Stomach (tissue), 9 donors: ENCODE results near the gene INPP5A. TPM values are rescaled to one million over a fixed set of nuclear protein-coding genes. Genes with fewer than 3 reads are reported as not detected.

Source experiments
- DNase-seq, 2 donors: peaks; one replicate each; pipeline versions ENCODE4 v3.0.0 to v3.0.0-alpha.2; 2013 to 2019
- H3K27ac ChIP-seq, 5 donors: fragments of 200-600 bp in 4 of 5; sonication (generic) in 4 of 5; one replicate each; pipeline ENCODE4 v1.5.1; 2013 to 2019; ENCODE audit warnings: mild to moderate bottlenecking in 1 of 5, moderate library complexity in 1 of 5
- H3K27me3 ChIP-seq, 3 donors: fragments of 200-600 bp; sonication (generic); one replicate each; pipeline ENCODE4 v1.5.1; 2017 to 2019; ENCODE audit warnings: mixed run types in 1 of 3
- H3K36me3 ChIP-seq, 4 donors: fragments of 200-600 bp; sonication (generic); 1 replicate in 3 of 4; 2 replicates in 1 of 4; pipeline ENCODE4 v1.5.1; 2016 to 2019
- H3K4me1 ChIP-seq, 4 donors: fragments of 200-600 bp; sonication (generic); one replicate each; pipeline ENCODE4 v1.5.1; 2016 to 2019
- H3K4me3 ChIP-seq, 4 donors: fragments of 200-600 bp; sonication (generic) in 3 of 4; one replicate each; pipeline ENCODE4 v1.5.1; 2016 to 2019; ENCODE audit warnings: mild to moderate bottlenecking in 1 of 4
- H3K9me3 ChIP-seq, 4 donors: fragments of 200-600 bp; sonication (generic); one replicate each; pipeline ENCODE4 v1.5.1; 2016 to 2019
- EP300 ChIP-seq: sonication (generic); formaldehyde crosslinking; IDR thresholded peaks from one replicate; pipeline ENCODE4 v1.6.1; 2017; ENCODE audit warnings: antibody characterized with exemption
- POLR2A ChIP-seq, 4 donors: fragments of 450-650 bp; IDR thresholded peaks; one replicate each; pipeline ENCODE4 v1.6.1; 2016; ENCODE audit warnings: antibody characterized with exemption in 4 of 4, control low read depth in 2 of 4, mild to moderate bottlenecking in 1 of 4, moderate library complexity in 1 of 4
- POLR2AphosphoS5 ChIP-seq, 3 donors: sonication (generic); formaldehyde crosslinking; IDR thresholded peaks; one replicate each; pipeline ENCODE4 v1.6.1; 2016; ENCODE audit warnings: antibody characterized with exemption in 3 of 3
- WGBS, 5 donors: extraction: QIAGEN DNeasy Blood & Tissue Kit in 3 of 5; methylation state at CpG; one replicate each; pipeline versions ENCODE4 v1.1.5 to v1.1.7; 2013 to 2018; 5-methylcytosine and 5-hydroxymethylcytosine counted together
- intact Hi-C: fragments of 100-400 bp; cut with DNase I; formaldehyde crosslinking; loops from one replicate; pipeline ENCODE4 v1.15.1; 2023; ENCODE audit warnings: low total_unique reads
- polyA plus RNA-seq, 3 donors: library from polyadenylated mRNA; stranded (reverse); fragments of 200-250 nt; gene quantifications; one replicate each; pipeline ENCODE4 v1.2.3, GENCODE V29; 2013
- total RNA-seq, 5 donors: library from RNA; depleted of rRNA; stranded (reverse); fragments of >200 nt; gene quantifications; one replicate each; pipeline versions ENCODE4 v1.1.0 to v1.2.3, GENCODE V29; 2014 to 2016
- TF ChIP-seq, protein P1 (sequence below), 7 experiments: fragments of 450-650 bp in 4 of 7; fragments of 200-600 bp in 3 of 7; sonication (generic) in 3 of 7; IDR thresholded peaks; one replicate each; pipeline ENCODE4 v1.5.1; 2016 to 2019; ENCODE audit warnings: antibody characterized with exemption in 7 of 7, control low read depth in 2 of 7, mild to moderate bottlenecking in 1 of 7
- donor health status: healthy with polysubstance abuse.
- donor health status: Bipolar disorder and iron deficiency.
- donor health status: healthy.

Gene INPP5A
- total and polyA plus RNA-seq, 8 donors, result 17.2 to 72.3 (median 31.0) TPM

DNA sequence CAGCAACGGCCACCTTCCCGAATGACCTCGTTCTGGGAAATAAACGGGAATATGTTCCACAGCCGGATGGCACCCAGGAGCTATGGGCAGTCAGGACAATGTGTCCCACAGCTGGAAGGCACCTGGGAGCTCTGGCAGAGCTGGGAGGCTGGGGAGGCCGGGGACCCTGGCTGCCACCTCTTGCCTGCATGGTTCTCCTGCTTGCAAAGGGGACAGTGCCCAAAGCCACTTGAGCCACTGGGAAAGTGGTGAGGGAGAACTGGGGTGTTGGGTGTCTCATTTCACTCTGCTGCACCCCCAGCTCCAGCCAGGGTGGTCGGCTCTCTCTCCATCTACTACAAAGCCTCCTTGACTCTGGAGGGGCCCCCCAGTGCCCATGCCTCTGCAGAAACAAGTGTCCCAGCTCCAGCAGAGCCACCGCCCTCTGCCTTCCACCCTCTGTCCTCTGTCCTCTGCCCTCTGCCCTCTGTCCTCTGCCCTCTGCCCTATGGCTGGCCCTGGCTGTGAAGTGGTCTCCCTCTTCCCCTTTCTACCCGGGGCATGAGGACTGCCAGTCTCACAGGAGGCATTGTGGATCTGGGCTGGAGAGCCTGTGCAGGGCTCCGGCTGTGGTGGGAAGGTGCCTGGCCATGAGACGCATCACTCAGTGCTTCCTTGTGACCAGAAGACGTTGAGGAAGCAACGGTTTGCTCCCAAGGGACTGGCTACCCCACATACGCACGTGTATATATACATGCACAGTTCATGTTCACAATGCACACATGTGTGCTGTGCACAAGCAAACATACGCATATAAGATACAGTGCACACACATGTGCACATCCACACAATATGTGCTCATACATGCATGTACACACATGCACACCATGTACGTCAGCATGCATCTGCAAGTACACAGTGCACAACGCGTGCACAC, 21.5 kb upstream of the INPP5A start:
- Histone ChIP-seq H3K36me3 (no peaks in the 10 kb centered on the region), H3K27ac (peak overlapping the region; percentile 71 to 91 (median 88)), H3K9me3 (no peaks in the 10 kb centered on the region), H3K27me3 (no peaks in the 10 kb centered on the region), H3K4me1 (peaks cover 45 to 57% (median 51%) of the 10 kb centered on the region in 4 donors), H3K4me3 (no peak overlapping the region)
- intact Hi-C loops, result no loop called here
- TF ChIP-seq POLR2AphosphoS5 (IDR thresholded peaks at IDR 0.05) (no peak), POLR2A (IDR thresholded peaks at IDR 0.05) (no peak), EP300 (no peak)
- TF ChIP-seq, protein P1, sequence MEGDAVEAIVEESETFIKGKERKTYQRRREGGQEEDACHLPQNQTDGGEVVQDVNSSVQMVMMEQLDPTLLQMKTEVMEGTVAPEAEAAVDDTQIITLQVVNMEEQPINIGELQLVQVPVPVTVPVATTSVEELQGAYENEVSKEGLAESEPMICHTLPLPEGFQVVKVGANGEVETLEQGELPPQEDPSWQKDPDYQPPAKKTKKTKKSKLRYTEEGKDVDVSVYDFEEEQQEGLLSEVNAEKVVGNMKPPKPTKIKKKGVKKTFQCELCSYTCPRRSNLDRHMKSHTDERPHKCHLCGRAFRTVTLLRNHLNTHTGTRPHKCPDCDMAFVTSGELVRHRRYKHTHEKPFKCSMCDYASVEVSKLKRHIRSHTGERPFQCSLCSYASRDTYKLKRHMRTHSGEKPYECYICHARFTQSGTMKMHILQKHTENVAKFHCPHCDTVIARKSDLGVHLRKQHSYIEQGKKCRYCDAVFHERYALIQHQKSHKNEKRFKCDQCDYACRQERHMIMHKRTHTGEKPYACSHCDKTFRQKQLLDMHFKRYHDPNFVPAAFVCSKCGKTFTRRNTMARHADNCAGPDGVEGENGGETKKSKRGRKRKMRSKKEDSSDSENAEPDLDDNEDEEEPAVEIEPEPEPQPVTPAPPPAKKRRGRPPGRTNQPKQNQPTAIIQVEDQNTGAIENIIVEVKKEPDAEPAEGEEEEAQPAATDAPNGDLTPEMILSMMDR (IDR thresholded peaks at IDR 0.05), result no peak
- peak in 1 of 2 donors; percentile 8 for DNase-seq
- 63 to 80% (median 72%) methylated on average over 19 of the region's 19 CpGs for WGBS, 5 donors

DNA sequence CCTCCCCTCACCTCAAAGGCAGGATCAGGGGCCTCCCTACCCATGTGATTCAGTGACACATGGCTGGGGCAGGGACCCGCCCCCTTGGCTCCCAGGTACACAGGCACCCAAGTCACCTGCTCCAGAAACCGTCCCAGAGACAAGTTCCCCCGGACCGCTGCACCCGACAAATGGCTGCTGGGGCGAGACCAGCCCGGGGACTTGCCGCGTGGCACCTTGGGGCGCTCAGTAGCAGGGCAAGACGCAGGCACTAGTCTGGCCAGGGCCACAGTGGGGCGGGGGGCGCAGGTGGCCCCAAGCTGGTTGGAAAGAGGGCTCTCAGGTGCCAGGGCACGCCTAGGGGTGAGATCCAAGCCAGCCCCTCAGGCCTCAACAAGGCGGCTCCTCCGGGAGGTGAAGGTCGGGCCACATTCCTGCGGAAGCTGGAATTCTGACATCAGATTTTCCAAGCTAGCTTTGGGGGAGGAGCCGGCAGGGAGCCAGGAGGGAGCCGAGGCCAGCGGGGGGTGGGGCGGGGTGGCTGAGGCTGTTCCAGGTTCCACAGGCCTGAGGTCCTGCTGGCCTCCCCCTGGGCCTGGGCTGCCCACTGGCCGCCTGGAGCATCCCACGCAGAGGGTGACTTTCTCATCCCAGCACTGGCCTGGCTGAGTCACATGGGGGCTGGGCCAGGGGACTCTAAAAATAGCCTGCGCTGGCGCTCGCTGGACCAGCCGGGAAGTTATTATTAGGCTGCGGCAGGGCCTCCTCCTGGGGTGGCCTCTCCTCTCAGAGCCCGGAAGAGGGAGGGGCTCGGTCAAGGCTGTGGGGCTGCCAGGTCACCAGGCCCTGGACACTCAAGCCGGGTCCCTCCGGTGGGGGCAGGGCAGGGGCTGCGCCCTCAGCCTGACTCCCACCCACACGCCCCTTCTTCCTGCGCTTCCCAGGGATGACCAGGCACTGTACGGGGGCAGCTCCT, 20.5 kb upstream of the INPP5A start:
- TF ChIP-seq POLR2AphosphoS5 (IDR thresholded peaks at IDR 0.05), result peak; percentile 32 to 78 (median 65)
- TF ChIP-seq, protein P1 (IDR thresholded peaks at IDR 0.05), result no peak
- no peak for TF ChIP-seq POLR2A (IDR thresholded peaks at IDR 0.05)
- TF ChIP-seq EP300, result peak; percentile 52
- Histone ChIP-seq H3K4me1 (peaks cover 45 to 65% (median 56%) of the 10 kb centered on the region in 4 donors), H3K9me3 (no peaks in the 10 kb centered on the region), H3K4me3 (peak overlapping the region in 1 of 4 donors; percentile 15), H3K36me3 (no peaks in the 10 kb centered on the region), H3K27me3 (no peaks in the 10 kb centered on the region), H3K27ac (peak overlapping the region; percentile 71 to 91 (median 88))
- 23 to 36% (median 24%) methylated on average over 9 to 37 of the region's 37 CpGs for WGBS, 5 donors
- DNase-seq, result peak; percentile 87 to 95
- intact Hi-C loops, result no loop called here

DNA sequence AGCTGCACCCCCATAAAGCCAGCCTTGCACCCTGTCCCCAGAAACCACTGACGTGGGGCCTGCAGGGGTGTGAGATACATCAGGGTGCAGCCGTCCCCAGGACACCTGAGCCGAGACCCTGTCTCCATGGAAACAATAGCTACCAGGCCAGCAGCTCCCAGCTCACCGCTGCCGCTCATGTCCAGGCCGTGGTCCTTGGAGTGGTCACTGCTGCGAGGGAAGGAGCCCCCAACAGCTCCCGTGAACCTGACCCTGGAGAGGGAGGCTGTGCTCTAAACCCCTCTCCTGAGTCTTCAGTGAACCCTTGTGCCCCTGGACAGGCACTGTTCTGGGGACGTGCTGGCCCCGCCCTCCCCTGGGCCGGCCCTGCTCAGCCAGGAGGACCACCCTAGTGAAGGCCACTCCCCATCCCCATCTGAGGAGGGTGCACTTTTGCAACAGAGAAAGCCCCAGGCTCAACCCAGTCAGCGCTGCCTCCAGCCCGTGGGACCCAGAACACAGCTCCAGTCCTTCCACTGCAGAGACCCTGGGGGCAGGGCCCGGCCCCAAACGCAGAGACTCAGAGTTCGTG, 19.6 kb upstream of the INPP5A start:
- TF ChIP-seq EP300, result no peak
- TF ChIP-seq, protein P1 (IDR thresholded peaks at IDR 0.05), result no peak
- no peak for TF ChIP-seq POLR2A (IDR thresholded peaks at IDR 0.05)
- no peak for TF ChIP-seq POLR2AphosphoS5 (IDR thresholded peaks at IDR 0.05)
- intact Hi-C loops, result no loop called here
- 29 to 54% (median 52%) methylated on average over 12 to 16 of the region's 16 CpGs for WGBS, 5 donors
- Histone ChIP-seq H3K4me3 (peak overlapping the region in 1 of 4 donors; percentile 9), H3K27me3 (no peaks in the 10 kb centered on the region), H3K36me3 (no peaks in the 10 kb centered on the region), H3K4me1 (peaks cover 45 to 65% (median 56%) of the 10 kb centered on the region in 4 donors), H3K9me3 (no peaks in the 10 kb centered on the region), H3K27ac (peak overlapping the region; percentile 71 to 91 (median 88))
- DNase-seq, result peak in 1 of 2 donors; percentile 61
